ENCODE results near the gene UROC1.

The UROC1 gene

DNA sequence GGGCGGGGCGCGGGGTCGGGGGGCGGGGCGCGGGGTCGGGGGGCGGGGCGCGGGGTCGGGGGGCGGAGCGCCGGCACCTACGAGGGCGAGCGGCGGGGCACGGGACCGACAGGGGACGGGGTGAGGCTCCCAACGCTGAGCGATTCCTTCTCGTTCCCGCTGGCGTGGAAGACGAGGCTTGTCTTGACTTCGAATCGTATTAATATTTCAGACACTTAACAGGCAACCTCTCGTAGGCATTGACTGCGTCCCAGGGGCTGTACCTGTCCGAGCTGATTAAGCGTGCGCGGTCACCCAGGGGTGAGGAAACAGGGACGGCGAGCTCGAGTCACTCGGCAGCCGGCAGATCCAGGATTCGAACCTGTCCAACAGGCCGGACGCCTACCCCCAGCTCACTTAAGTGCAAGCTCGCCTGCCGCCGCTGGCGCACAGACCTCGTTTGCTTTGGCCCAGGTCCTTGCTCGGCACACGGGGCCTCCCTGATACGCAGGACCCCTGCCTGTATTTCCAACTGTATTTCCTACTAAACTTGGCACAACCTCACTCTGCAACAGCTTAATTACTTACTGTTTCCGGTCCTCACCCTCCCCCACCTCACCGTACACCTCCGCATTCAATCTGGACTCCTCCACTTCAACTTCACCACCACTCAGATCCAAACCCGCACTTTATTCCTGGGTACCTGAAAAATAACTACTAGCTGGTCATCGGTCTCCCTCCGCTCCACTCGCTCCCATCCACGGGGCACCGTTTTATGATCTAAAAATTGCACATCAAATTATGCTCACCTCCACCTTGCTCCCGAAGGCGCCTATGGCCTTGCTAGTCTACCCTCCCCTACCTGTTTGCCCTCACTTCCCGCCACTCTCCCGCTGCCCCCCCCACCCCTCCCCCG is 41.2 kb downstream of the UROC1 start:
- peak in 1 of 2 experiments; percentile 34 for DNase-seq

DNA sequence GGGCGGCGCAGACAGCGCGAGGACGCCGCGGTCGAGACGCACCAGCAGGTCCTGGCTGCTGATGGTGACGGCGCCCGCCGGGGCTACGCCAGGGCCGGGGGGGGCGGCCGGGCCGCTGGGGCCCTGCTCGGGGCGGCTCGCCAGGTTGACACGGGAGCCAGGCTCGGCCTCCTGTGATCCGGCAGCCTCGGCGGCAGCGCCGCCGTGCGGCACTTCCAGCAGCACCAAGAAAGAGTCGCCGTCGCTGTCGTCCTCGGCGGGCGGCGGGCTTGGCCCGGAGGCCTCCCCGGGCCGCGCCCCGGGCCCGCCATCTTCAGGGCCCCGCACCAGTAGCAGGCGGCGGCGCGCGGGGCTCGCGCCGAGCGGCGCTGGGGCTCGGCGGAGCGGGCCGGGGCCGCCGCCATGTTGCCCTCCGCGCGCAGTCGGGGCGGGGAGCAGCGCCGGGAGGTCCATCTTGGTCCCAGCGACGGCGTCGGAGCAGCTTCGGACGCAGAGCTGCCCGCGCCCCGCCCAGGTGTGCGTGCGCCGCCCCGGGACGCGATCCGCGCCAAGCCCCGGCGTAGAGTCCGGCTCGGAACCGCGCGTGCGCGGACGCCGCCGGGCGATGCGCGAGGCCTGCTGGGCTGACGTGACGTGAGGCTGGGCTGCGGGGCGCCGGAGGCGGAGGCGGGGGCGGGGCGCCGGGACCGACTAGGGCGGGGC is 42.0 kb downstream of the UROC1 start, which contains the start of gene ZXDC:
TSS of gene ZXDC (minus strand) at position 479 of the 702 bp plus-strand sequence. CDS start at position 453, 26 bp downstream.
- DNase-seq: peak; percentile 15 to 57

DNA sequence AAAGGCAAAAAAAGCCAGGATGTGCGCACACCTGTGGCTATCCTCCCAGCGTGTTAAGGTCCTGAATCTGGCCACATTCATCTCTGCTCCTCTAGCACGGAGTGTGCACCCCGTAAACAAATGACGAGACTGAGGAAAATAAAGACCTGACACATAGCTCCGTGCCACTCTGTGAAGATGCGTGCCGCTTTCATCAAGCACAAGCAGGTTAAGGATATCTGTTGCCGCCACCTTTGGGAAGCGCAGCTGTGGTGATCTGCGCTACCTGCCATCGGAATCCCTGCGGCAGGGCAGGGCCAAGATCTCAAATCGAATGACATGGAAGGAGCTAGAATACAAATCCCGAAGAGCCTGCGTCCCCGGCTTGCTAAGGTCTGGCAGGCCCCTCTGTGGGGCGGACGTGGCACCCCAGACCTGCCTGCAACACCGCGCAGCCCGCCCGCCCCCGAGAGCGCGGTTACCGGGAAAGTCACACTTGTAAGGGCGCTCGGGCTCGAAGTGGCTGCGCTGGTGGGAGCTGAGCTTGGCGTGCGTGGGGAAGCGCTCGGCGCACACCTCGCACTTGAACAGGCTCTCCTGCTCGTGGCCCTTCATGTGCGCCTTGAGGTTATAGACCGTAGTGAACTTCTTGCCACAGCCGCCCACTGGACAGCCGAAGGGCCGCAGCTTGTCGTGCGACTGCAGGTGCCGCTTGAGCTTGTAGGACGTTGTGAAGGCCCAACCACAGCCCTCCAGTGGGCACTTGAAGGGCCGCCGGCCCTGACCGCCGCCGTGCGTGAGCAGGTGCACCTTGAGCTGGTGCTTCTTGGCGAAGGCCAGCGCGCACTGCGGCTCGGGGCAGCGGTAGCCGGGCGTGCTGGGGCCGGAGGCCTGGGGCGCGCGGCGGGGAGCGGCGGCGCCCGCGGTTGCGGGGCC is 42.8 kb downstream of the UROC1 start:
- no peak for DNase-seq

DNA sequence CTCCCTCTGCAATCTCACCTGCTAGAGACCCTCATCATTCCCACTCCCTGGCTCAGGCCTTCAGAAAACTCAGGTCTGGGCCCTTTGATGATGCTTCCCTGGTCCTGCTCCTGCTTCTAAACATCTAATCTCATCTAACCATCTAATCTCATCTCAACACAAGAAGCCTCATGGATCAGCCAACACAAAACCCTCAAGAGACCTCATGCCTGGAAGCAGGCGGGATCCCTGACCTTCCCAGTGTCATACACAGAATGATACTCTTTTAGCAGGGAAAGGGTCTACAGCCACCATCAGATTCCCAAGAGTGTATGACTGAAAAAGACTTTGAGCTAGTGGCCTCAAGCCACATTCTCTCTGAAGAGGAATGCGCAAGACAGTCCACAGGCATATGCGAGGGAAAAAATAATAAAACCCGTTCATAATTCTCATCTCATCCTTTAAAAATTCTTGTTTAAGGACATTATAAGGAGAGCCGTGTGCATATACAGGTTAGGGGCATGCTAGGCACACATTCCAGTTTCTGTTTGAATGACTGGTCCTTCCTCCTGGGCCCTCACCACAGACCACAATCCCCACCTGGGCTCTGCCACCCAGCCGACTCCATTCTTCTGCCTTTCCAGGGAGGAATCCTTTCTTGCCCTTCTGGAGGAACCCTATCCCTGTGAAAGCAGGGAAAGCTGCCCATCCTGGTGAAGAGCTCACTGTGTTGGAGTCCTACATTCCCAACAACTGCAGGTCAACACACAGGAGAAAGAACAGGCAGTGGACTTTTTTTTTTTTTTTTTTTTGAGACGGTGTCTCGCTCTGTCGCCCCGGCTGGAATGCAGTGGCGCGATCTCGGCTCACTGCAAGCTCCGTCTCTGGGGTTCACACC is 44.0 kb downstream of the UROC1 start:
- DNase-seq: no peak

DNA sequence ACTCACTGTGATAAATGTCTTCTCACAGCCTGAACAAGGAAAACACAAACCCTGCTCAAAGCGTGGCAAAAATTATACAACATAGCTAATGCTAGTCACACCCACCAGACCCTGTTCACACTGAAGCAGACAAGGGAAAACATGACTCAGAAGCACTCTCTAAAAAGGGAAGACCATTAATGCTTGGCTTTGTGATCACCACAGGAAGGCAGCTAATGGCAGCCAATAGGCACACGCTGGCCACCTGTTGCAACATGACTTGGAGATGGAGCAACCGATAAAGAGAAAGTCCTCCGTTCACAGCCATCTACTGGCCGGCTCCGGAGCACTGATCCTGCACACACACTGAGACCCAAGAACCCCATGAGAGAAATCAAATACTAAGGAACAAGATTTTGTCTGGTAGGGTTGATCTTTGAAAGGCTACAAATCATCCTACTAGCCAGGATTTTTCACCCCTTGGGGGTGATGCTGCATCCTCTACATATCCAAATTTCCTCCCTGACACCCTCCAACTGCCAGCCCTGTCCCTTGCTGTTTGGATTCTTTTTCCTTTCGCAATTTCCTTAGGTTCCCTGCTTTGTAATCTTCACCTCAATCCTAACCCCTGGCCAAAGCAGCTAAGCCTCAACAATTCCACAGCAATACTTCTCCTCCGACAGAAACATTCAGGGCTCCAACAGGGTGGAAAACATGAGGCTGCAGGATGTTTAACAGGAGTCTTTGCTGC is 45.1 kb downstream of the UROC1 start:
- DNase-seq: no peak

DNA sequence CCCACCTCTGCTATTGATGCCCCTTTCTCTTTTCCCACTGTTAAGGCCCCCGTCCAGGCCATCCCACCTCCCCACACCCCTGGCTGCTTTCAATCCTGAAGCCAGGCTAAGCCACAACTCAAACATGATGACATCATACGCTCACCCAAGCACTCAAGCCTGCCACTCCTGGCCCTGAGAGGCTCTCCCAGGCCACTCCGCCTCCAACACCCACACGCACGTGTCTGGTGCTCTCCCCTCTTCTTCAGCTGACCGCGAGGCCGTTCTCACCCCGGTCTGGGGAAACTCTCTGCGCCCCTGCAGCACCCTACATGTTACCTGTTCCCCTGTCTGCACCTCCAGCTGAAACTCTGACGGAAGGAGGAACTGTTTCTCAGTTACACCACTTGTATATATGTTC is 48.1 kb downstream of the UROC1 start:
- no peak for DNase-seq

DNA sequence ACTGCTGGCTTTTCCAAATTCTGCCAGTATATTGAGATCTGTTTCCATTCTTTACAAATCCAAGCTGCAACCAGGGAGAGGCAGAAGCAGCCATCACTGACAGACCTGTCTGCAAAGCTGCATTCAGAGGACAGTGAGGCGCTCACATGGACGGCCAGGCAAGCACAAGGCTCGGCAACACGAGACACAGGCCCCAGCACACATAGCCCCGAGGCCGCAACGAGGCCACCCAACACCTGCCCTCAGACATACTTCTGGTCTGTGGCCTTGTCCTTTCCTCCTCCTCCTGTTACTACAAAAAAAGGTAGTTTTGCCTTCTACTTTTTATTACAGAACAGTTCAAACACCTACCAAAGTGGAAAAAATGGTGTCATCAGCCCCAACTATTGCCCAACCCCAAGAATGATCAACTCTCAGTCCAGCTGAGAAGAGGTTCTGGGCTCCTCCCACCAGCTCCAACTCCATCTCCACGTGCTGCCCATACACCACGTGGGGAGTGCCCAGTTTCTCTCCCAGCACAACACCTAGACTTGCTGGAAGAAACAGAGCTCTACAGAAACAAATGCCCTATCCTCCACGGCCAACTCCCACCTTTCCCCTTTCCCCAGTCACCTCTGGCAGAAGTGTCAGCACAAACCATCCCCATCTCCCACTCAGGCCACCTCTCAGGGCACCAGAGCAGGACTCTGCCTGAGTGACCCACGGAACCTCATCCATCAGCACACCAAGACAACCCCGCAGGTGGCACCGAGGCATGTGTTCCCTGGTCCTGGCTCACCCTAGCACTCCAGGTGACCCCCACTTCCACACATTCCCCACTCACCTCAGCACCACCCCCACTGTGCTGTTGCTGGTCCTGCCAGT is 49.3 kb downstream of the UROC1 start:
- DNase-seq: no peak

DNA sequence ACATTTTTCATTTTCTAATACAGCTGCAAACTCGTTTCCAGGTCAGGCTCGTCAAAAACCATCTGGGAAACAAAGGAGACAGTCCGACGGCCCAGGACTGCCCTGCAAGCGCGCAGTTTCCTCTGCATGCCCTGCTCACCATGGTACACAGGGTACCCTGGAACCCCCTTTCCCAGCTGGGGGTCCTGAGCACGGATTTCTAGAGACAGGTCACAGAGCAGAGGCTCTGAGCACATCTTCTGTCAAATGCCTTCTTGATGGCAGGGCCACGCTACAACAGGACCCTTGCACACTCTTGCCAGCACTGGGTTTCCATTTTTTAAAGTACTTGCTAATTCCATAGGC is 50.0 kb downstream of the UROC1 start:
- no peak for DNase-seq

DNA sequence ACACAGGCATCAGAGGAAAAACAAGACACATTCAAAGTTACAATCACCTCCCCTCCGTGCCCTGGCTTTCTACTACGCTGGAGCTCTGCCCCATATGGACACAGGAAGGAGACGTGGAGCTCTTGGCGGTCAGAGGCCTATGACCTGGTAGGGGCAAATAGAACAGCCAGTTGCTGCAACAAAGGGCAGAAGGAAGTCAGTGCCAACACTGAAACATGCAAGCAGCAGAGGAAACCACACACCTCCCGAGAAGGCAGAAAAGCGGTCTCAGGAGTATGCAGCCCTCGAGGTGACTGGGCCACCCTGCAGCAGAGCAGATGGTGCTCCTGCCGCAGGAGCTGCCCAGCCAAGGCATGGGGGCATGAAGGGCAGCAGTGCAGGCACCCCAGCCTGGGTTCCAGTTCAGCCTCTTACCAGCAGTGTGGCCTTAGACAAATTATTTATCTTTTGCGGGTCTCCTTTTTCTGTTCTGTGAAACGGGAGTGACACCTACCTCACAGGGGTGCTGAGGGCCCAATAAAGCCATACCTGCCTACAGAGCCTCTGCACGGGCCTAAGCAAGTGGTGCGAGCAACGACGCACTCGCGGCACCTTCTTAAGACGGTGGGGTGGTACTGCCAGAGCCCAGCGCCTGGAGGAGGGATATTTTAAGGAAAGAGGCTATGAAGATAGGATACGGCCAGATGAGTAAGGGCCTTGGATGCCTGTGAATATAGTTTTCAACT is 50.5 kb downstream of the UROC1 start:
- DNase-seq: no peak

DNA sequence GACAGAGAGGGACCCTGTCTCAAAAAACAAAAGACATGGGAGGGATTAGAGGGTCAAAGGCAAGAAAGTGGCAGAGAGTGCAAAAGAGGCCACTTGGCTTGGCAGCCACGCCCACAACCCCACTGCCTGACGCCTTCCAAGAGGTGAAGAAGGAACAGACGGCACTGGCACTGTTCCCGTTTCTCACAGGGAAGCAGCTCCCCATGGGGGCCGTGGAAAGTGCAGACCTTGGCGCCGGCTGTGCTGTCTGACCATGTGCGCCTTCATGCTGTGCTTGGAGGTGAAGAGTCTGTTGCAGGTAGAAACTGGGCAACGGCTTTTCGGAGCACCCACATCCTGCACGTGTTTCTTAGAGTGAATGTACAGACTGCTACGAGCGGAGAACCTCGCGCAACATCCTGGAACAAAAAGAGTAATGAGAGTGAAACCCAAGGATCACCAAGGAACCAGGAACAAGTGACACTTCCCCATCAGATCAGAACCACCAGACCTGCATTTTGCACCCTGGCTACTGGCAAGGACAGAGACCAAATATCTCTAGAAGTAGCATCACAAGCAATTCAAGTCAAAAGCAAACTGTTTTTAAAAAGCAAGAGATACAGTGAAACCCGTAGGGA is 51.5 kb downstream of the UROC1 start:
- DNase-seq: no peak

DNA sequence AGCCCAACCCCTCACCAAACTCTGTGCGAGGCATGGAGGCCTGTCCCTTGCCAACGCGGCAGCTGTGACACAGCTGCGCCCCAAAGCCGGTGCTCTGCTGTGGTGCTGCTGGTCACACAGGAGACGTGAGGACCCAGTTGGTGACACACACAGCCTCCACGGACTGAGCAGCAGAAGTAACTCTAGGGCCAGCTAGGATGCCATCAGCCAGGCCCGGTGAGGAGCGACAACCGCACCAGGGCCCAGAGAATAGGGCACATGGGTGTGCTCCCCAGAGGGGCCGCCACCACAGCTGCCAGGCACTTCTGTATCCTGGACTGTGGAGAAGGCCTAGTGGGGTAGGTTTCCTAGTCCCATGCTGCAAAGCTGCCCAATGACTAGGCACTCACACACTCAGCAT is 52.6 kb downstream of the UROC1 start:
- DNase-seq: no peak

DNA sequence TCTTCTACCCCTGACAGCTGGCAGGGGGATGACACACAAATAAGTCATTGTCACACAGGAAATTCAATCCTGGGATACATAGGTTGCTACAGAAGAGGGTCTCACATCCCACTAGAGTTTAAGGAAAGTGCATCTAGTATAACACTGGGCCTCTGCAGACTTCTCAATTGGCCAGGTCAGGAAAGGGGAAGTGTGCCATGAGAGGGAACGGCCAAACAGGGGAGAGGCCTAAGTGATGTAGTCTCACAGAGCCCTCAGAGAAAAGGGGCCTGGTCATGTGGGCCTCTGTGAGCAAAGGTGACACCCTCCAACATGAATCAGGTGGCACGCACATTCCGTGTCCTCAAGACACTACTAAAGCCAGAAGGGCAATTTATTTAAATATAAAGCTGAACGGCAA is 53.1 kb downstream of the UROC1 start:
- DNase-seq: no peak

DNA sequence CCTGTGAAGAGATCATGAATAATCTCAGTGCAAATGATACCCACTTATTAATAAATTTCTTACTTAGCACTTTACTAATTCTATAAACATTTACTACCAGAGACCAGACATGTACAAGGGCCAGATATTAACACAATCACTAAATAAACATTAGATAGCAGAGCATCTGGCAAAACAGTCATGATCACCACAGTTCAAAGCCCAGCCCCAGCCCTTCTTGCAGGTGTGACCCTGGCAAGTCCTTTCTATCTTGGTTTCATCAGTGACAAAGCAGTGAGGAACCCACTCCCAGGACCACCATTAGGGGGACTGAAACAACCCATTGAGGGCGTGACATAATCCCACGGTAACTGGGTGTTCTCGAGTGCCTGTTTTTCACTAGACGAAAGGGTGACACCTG is 53.5 kb downstream of the UROC1 start:
- no peak for DNase-seq

DNA sequence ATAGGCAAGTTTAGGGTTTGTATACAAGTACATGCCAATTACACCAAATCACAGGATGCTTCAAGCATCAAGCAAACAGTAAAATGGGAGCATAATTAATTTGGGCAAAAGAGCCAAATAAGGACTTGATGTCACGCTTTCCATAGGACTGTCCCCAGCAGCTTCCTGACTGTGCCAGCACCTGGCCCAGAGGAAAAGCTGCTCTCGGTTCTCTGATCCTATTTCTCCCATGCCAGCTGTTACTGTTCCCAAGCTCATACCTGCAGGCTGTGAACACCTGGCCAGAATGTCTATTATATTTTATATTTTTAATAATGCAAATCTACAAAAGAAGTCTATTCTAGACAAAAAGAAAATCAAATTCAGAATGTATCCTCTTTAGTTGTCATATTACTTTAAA is 54.1 kb downstream of the UROC1 start:
- no peak for DNase-seq

DNA sequence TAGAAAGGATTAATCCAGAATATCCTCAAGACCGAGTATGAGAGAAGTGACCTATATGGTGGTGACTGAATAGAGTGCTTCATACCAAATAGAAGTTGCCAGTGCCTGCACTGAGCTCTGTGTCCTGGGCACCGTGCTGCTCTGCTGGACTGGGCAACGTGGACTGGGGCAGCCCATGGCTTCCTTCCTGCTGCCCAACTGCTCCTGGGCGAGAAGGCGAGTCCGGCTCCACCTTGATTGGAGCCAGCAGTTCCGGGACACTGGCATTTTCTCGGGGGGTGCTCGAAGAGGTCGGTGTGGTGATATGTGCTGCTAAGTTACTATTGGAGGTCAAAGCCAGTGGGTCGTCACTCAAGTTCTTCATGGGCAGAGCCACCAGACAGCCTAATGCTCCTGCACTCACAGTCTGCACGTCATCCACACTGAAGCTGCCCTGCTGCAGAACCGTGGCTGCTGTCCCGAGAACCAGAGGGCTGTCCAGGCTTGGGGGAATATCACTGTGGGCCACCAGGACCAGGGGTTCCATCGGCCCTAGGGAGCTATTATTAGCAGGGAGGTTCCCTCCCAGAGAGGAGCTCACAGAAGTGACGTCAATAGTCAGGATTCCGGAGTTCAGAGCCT is 56.0 kb downstream of the UROC1 start:
- no peak for DNase-seq

DNA sequence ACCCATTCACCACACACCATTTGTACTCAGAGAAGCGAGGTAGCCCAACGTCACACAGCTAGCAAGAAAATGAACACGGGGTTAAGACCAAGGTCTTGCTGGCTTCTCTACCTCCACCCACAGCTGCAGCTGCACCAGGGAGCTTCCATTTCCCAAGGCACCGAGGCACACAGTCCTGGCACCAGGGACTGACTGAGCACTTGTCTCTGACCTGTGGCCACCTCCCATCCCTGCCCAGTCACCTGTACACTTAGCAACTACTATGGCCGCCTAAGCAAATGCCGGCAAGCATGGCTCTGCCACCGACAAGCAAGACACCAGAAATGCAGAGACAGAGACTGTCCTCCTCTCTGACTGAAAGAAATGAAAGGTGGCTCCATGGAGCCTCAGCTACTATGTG is 57.2 kb downstream of the UROC1 start:
- no peak for DNase-seq

DNA sequence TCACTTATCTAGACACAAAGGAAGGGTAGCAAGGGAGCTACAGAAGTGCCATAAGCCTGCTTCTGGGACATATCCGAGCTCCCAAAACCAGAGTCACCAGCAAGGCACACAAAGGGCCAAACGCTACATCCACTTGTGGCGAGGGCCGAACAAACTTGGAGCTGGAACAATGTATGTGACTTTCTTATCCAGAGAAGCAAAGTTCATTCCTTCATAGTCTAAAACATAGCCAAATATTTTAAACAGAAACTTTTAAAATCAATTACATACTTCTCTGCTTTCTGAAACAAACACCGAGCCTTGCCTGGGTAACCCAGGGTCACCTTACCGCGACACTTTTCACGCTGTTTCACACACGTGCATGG is 57.8 kb downstream of the UROC1 start:
- no peak for DNase-seq

DNA sequence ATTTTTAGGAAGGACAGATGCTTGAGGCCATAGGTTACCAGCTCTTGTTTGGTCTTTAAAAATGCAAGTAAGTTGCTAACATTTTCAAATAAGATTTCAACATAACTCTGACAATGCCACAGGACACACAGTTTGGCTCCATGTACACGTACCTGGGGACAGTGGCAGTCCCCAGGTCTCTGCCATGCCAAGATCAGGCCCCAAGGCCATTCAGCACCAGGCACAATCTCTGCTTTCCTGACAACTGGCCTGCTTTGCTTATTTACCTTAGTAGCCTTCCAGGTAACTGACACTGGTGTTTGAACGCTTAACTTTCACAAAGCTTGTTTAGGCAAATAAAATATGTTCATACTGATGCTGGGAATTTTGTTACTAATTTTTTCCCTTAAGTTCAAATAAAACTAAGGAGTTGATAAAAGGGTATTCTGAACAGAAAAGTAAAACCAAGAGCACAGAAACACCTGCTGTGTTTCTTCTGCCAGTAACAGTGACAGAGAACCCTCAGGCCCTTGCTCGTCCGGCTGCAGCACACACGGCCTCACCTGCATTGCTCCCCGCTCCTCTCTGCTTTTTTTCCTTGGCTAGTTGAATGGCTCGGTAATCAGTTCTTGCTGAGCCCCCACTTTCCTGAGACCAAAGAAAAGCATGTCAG is 58.3 kb downstream of the UROC1 start:
- no peak for DNase-seq

Measured in cerebellar nuclear complex (tissue), 1 donor.